ENCODE data around the gene CREB5.

CREB5 gene

GRCh38 chr7:28677668-28678067 lies 265.4 kb downstream of the CREB5 start:
- no peak for DNase-seq (ENCODE audit: low read depth in 2 of 3, low spot score in 2 of 3)

DNA sequence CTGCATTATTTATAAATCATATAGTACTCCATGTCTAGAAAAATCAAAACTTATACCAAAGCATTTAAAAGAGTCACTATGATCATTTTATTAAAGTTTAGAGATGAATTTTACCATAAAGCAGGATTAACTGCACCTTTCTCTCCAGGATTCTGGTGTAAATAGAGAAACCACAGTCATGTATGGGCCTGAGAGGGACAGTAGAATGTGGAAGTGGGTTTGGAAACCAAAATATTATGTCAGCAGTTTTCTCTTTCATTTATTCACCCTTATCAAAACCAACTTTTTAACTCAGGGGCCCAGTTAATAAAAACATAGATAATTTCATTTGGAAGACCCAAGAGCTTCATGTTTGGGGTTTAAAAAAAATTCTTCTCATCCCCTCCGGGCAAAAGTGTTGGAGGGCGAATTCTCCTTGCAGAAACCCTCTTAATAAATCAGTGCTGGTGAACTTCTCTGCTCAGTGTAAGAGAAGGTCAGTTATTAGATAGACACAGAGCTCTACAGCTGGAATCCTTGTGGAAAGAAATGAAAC lies 266.2 kb downstream of the CREB5 start:
- DNase-seq (ENCODE audit: low read depth in 2 of 3, low spot score in 2 of 3), result no peak

DNA sequence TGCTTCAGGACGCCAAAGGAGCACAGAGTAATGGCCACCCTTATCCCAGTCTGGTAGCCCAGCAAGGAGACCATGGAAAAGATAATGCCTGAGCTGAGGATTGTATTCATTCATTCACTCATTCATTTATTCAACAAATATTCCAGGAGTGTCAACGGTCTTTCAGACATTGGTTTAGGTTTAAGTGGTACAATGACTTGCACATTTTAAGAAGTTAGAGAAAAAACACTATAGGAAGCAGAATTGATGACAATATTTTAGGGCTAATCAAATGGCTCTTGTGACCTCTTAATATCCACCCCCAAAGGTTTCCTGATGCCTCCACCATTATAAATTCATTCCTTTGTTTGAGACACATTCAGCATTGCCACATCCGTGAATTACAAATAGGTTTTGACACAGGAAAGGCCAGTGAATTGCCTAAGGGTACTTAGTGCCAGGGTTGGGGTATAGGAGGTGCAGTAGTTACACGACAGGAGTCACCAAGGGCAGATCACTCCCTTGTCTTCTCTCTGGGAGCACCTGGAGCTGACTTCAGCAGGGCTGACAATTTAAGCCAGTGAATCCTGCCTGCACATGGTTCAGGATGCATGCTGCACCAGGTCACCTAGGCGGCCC lies 269.5 kb downstream of the CREB5 start:
- no peak for DNase-seq (ENCODE audit: low read depth in 2 of 3, low spot score in 2 of 3)

GRCh38 chr7:28682801-28683200 lies 270.5 kb downstream of the CREB5 start:
- no peak for DNase-seq (ENCODE audit: low read depth in 2 of 3, low spot score in 2 of 3)

GRCh38 chr7:28684650-28685241 lies 272.4 kb downstream of the CREB5 start:
- no peak for DNase-seq (ENCODE audit: low read depth in 2 of 3, low spot score in 2 of 3)

- no peak for DNase-seq (ENCODE audit: low read depth in 2 of 3, low spot score in 2 of 3)
These were observed 272.9 kb downstream of the CREB5 start for GRCh38 chr7:28685242-28685643.

GRCh38 chr7:28685644-28686417 lies 273.5 kb downstream of the CREB5 start:
- DNase-seq (ENCODE audit: low read depth in 2 of 3, low spot score in 2 of 3), result no peak

- no peak for DNase-seq (ENCODE audit: low read depth in 2 of 3, low spot score in 2 of 3)
These were observed 274.1 kb downstream of the CREB5 start for GRCh38 chr7:28686418-28686800.

DNA sequence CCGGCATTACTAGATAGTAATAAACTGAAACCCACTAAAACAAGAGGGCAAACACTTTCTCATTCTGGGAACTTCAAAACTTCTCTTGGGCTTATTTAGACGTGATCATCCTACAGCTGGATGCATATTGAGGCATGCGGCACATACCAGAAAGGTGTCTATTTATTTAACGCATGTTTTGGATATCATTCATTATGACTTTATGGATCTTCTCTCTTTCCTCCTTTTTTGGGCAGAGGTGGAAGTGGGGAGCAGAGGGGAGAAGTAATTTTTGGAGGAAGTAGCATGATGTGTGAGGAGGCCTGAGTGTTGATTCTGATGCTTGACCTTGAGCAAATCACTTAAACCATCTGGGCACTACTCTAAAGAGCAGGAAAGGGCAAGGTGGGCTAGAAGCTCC lies 275.2 kb downstream of the CREB5 start:
- no peak for DNase-seq (ENCODE audit: low read depth in 2 of 3, low spot score in 2 of 3)

DNA sequence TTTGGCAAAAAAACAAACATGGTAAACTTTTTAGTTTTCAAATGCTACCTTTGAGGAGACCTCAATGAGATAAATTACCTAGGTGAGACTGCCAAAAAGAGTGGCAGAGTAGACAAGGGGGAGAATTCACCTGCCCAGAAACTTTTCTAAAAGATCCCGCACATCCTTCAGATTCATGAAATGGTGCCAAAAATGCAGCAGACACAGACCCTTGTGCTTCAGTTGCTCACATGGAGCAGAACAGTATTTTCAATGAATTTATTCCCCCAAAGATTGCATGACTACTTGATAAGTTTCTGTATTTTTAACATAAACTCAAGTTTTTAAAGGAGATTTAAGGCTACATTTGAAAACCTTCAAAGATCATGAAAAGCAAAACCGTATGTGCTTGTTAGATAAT lies 275.9 kb downstream of the CREB5 start:
- no peak for DNase-seq (ENCODE audit: low read depth in 2 of 3, low spot score in 2 of 3)

- DNase-seq (ENCODE audit: low read depth in 2 of 3, low spot score in 2 of 3), result no peak
These were observed 276.3 kb downstream of the CREB5 start for GRCh38 chr7:28688651-28689050.

- DNase-seq (ENCODE audit: low read depth in 2 of 3, low spot score in 2 of 3), result no peak
These were observed 283.3 kb downstream of the CREB5 start for GRCh38 chr7:28695300-28696295.

GRCh38 chr7:28697913-28698563 lies 285.7 kb downstream of the CREB5 start:
- no peak for DNase-seq (ENCODE audit: low read depth in 2 of 3, low spot score in 2 of 3)

DNA sequence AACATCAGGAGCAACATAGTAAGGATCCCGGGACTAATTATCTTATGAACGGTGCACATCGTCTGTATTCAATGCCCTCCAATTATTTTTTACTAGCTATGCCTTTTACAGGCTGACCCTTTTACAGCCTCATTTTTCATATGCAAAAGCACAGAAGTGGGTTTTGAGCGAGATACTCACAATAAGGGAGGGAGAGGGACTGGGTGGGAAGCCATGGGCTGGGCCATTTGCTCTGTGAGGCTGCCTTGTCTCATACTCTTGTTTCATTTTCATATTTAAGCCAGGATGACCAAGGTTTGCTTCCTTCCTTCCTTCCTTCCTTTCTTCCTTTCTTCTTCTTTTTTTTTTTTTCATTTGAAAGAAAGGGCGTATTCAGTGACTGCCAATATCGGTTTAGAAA lies 286.5 kb downstream of the CREB5 start:
- DNase-seq (ENCODE audit: low read depth in 2 of 3, low spot score in 2 of 3), result no peak

DNA sequence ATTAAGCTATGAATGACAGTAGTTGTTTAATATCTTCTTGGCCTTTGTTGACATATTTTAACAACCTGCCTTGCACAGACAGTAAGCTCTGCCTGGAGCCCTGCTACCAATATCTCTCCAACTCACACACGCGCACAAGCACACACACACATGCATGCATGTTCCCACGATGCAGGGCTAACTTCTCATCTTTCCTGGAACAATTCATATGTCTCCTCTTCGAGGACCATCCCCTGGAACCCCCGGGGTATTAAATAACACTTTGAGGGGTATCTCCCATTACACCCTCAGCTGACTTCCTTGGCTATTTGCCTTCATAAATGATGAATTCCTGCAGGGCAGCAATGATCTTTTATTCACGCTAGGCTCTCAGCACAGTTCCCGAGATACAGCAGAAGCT lies 287.8 kb downstream of the CREB5 start:
- DNase-seq (ENCODE audit: low read depth in 2 of 3, low spot score in 2 of 3), result no peak

- no peak for DNase-seq (ENCODE audit: low read depth in 2 of 3, low spot score in 2 of 3)
These were observed 288.5 kb downstream of the CREB5 start for GRCh38 chr7:28700790-28701203.

GRCh38 chr7:28701731-28702130 lies 289.4 kb downstream of the CREB5 start:
- DNase-seq (ENCODE audit: low read depth in 2 of 3, low spot score in 2 of 3), result no peak

GRCh38 chr7:28702171-28702570 lies 289.9 kb downstream of the CREB5 start:
- DNase-seq (ENCODE audit: low read depth in 2 of 3, low spot score in 2 of 3), result no peak

GRCh38 chr7:28703037-28703765 lies 290.9 kb downstream of the CREB5 start:
- DNase-seq (ENCODE audit: low read depth in 2 of 3, low spot score in 2 of 3), result no peak

- DNase-seq (ENCODE audit: low read depth in 2 of 3, low spot score in 2 of 3), result no peak
These were observed 292.4 kb downstream of the CREB5 start for GRCh38 chr7:28704706-28705105.
